NB4 (cell line): ENCODE results near the gene HPCA.

Source experiments
- CTCF ChIP-seq: IDR thresholded peaks from one replicate; pipeline ENCODE4 v1.5.1; 2012; ENCODE audit warnings: low read depth, low read length
- MYC ChIP-seq: IDR thresholded peaks from 2 replicates; pipeline ENCODE4 v1.6.1; 2011; ENCODE audit warnings: low read depth, low read length
- POLR2A ChIP-seq: IDR thresholded peaks from 2 replicates; pipeline ENCODE4 v1.6.1; 2011; ENCODE audit warnings: mild to moderate bottlenecking; ENCODE audit not compliant: insufficient read length; ENCODE audit errors: extremely low read depth
- TF ChIP-seq, protein P1 (sequence below): IDR thresholded peaks from 2 replicates; pipeline ENCODE4 v1.6.1; 2011; ENCODE audit warnings: low read depth, low read length

DNA sequence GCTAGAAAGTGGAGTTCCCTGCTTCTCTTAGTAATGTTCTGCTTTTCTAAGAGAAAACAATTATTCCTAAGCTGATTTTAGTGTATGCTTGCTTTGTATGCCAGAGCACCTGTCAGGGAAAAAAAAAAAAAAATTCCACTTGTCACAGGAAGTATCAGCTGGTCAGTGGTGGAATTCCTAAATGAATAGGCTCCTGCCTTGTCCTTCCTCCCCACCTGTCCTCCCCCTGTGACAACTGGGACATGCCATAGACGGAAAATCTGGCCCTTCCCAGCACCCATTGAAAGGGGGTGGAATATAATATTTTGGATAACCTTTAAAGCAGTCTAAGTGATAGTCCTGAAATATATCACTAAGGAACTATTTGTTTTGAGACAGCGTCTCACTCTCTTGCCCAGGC is 26.4 kb upstream of the HPCA start:
- TF ChIP-seq POLR2A (no peak), CTCF (no peak), MYC (no peak)
- TF ChIP-seq, protein P1, sequence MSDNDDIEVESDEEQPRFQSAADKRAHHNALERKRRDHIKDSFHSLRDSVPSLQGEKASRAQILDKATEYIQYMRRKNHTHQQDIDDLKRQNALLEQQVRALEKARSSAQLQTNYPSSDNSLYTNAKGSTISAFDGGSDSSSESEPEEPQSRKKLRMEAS: no peak
